ENCODE measurements around the gene RAET1L. TPM values are rescaled to one million over a fixed set of nuclear protein-coding genes. Genes with fewer than 3 reads are reported as not detected.
"Not testable (repeated sequence)": the region's sequence is repeated elsewhere in the genome, so short reads cannot be mapped to it uniquely, and the experiment has no call there.

RAET1L gene
- total RNA-seq, 4 donors from 2014 or later: not detected

DNA sequence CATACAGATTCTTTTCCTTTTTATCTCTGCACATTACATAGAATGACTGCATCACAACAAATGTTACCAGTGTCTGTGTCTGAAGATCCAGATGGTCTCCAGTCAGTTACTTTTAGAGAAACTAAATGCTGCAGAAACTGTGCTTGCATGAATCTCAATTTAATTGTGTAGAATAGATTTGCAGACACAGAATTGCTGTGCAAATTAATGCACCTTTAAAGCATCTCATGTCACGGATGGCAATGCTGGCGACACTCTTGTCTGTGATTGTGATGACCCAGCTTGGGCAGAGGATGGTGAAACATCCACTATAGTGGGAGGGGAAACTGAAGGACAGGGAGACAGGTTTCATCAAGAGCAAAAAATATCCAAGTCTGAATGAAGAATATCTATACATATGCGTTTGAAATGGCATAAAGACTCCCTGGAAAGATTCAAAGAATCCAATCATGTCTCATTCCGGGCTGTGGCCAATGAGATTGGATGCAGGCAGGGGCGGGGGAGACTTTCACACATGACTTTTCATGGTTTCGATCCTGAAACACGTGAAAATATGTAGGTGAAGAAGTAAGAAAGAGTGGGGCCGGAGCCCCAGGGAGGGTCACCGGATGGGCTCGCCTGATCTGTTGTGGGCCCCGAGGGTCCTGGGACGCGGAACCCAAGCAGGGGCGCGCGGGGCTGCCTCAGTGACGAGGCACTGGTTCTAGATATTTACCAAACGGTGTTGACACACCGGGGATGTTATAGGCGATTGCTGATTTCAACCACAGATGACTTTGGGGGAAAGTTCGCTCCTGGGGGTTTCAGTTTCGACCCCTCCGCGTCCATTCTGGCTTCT lies 11.3 kb downstream of the RAET1L start:
- H3K4me1 ChIP-seq; H3K36me3 ChIP-seq; H3K27ac ChIP-seq; H3K4me3 ChIP-seq; intact Hi-C loops (cut with DNase I; ENCODE audit: low total_unique reads); H3K9me3 ChIP-seq; DNase-seq: not testable (repeated sequence)
- peaks cover 92% of the 10 kb centered on the region for H3K27me3 ChIP-seq
- WGBS, 2 donors (ENCODE audit: low coverage in 1 of 2): 11% methylated on average over 13 of the region's 24 CpGs; no CpG with 5 or more reads in 1 of the 2 donors
- in situ Hi-C loops (cut with MboI; ENCODE audit: low pct_ligation_motif_present in 1 of 4, low pct_unique_long_range_greater_than_20kb in 1 of 4, low sequenced_read_pairs in 3 of 4): loop anchor here in 2 of 4 donors (10.0 to 25.0 kb wide), 2 partner anchors 79 to 177 kb away; no protein-coding TSS in a partner anchor

DNA sequence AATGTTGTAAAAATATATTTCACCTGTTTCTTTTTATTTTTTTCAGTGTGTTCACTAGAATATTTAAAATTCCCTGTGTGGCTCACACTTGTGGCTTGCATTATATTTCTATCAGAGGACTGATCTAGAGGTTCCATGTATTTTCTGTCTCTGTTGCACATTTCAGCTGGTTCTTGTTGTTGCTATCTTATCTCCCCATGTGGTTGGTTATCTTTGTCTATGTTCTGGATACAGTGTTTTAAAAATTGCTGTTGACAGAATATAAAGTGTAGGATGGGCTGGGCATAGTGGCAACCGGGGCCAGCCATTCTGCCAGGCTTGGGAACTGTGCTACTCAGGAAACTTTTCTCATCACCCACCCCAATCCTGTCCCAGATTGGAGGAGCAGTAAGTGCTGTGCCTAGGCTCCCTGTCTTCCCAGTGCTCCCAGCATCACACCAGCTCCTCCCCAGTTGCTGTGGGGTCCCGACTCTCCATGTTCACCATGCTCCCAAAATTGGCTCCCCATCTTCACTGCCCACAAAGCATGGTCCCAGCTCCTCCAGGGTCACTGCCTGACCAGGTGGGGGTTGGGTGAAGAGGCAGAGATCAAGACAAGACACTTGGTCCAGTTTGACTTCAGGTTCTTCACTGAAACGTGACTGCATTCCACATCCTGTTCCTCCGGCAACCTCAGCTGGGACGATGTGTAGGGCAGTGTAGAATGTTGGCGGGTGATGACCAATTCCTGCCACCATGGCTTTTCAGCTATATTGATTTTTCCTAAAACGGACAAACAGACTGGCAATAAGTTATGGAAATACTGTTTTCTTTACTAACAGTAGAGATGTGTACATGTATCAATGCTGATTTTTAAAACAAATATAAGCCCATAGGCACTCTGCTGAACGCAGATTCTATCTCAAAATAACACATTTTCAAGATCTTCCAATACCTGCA lies 12.2 kb downstream of the RAET1L start:
- intact Hi-C loops (cut with DNase I; ENCODE audit: low total_unique reads); H3K27ac ChIP-seq; H3K4me3 ChIP-seq; DNase-seq; H3K4me1 ChIP-seq; H3K36me3 ChIP-seq; H3K9me3 ChIP-seq: not testable (repeated sequence)
- 43 to 66% methylated on average over 4 to 8 of the region's 8 CpGs for WGBS, 2 donors (ENCODE audit: low coverage in 1 of 2)
- in situ Hi-C loops (cut with MboI; ENCODE audit: low pct_ligation_motif_present in 1 of 4, low pct_unique_long_range_greater_than_20kb in 1 of 4, low sequenced_read_pairs in 3 of 4): loop anchor here in 2 of 4 donors (10.0 to 25.0 kb wide), 2 partner anchors 78 to 176 kb away; no protein-coding TSS in a partner anchor
- H3K27me3 ChIP-seq: peaks cover 92% of the 10 kb centered on the region

DNA sequence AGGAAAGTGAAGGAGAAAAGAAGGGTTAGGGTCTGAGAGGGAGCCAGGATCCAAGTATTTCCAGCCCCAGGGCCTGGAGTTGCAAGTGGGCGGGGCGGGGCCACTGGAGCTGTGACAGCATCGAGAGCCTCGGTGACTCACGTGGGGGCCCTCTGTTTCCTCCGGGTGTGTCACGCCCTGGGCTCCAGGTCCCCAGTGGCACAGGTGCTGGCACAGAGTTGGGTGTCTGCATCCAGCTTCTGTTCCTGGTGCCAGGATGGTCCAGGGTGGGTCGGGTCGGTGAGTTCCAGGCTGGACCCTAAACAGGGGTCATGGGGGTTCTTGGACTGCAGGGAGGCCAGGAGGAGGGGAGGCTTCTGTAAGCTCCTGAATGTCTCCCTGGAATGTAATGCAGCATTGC lies 16.7 kb downstream of the RAET1L start:
- WGBS, 2 donors (ENCODE audit: low coverage in 1 of 2): 25 to 40% methylated on average over 1 to 9 of the region's 9 CpGs
- TF ChIP-seq POLR2A (IDR thresholded peaks at IDR 0.05): no peak
- TF ChIP-seq POLR2AphosphoS5 (IDR thresholded peaks at IDR 0.05): no peak
- TF ChIP-seq EP300 (IDR thresholded peaks at IDR 0.05; ENCODE audit: low read depth): no peak
- TF ChIP-seq, protein P1, sequence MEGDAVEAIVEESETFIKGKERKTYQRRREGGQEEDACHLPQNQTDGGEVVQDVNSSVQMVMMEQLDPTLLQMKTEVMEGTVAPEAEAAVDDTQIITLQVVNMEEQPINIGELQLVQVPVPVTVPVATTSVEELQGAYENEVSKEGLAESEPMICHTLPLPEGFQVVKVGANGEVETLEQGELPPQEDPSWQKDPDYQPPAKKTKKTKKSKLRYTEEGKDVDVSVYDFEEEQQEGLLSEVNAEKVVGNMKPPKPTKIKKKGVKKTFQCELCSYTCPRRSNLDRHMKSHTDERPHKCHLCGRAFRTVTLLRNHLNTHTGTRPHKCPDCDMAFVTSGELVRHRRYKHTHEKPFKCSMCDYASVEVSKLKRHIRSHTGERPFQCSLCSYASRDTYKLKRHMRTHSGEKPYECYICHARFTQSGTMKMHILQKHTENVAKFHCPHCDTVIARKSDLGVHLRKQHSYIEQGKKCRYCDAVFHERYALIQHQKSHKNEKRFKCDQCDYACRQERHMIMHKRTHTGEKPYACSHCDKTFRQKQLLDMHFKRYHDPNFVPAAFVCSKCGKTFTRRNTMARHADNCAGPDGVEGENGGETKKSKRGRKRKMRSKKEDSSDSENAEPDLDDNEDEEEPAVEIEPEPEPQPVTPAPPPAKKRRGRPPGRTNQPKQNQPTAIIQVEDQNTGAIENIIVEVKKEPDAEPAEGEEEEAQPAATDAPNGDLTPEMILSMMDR (IDR thresholded peaks at IDR 0.05): no peak
- in situ Hi-C loops (cut with MboI; ENCODE audit: low pct_ligation_motif_present in 1 of 4, low pct_unique_long_range_greater_than_20kb in 1 of 4, low sequenced_read_pairs in 3 of 4): loop anchor here in 2 of 4 donors (25.0 kb wide), 1 partner anchor 171 kb away; no protein-coding TSS in a partner anchor

GRCh38 chr6:150006961-150007464 lies 18.3 kb downstream of the RAET1L start:
- H3K9me3 ChIP-seq: no peaks in the 10 kb centered on the region
- WGBS, 2 donors (ENCODE audit: low coverage in 1 of 2): 63 to 64% methylated on average over 4 to 7 of the region's 7 CpGs
- peaks cover 88% of the 10 kb centered on the region for H3K27me3 ChIP-seq
- intact Hi-C loops (cut with DNase I; ENCODE audit: low total_unique reads) (no loop called here), in situ Hi-C loops (cut with MboI; ENCODE audit: low pct_ligation_motif_present in 1 of 4, low pct_unique_long_range_greater_than_20kb in 1 of 4, low sequenced_read_pairs in 3 of 4) (loop anchor here in 2 of 4 donors (25.0 kb wide), 1 partner anchor 170 kb away; no protein-coding TSS in a partner anchor)
- no peak for DNase-seq
- no peaks in the 10 kb centered on the region for H3K36me3 ChIP-seq
- H3K27ac ChIP-seq: no peak overlapping the region
- peaks cover 3 to 15% (median 8%) of the 10 kb centered on the region in 4 donors for H3K4me1 ChIP-seq
- no peak overlapping the region for H3K4me3 ChIP-seq
- TF ChIP-seq EP300 (IDR thresholded peaks at IDR 0.05; ENCODE audit: low read depth): no peak
- TF ChIP-seq, protein P1 (IDR thresholded peaks at IDR 0.05): peak; percentile 22 to 44 (median 37)
- TF ChIP-seq POLR2A (IDR thresholded peaks at IDR 0.05): no peak

More for the DNA sequence above, 16.7 kb downstream of the RAET1L start:
- Histone ChIP-seq H3K4me1 (peaks cover 3 to 15% (median 8%) of the 10 kb centered on the region in 4 donors), H3K4me3 (no peak overlapping the region), H3K36me3 (no peaks in the 10 kb centered on the region), H3K27me3 (peaks cover 87% of the 10 kb centered on the region), H3K9me3 (no peaks in the 10 kb centered on the region), H3K27ac (no peak overlapping the region)
- intact Hi-C loops (cut with DNase I; ENCODE audit: low total_unique reads): no loop called here
- DNase-seq: no peak
